ENCODE measurements around the gene RBM43. TPM values are rescaled to one million over a fixed set of nuclear protein-coding genes. Genes with fewer than 3 reads are reported as not detected.
"Not testable (repeated sequence)": the region's sequence is repeated elsewhere in the genome, so short reads cannot be mapped to it uniquely, and the experiment has no call there.

RBM43 gene
- polyA plus RNA-seq, 1 donor (not counting 4 experiments of a cell fraction or from before 2014, with no cell fraction given), result 2.7 TPM

DNA sequence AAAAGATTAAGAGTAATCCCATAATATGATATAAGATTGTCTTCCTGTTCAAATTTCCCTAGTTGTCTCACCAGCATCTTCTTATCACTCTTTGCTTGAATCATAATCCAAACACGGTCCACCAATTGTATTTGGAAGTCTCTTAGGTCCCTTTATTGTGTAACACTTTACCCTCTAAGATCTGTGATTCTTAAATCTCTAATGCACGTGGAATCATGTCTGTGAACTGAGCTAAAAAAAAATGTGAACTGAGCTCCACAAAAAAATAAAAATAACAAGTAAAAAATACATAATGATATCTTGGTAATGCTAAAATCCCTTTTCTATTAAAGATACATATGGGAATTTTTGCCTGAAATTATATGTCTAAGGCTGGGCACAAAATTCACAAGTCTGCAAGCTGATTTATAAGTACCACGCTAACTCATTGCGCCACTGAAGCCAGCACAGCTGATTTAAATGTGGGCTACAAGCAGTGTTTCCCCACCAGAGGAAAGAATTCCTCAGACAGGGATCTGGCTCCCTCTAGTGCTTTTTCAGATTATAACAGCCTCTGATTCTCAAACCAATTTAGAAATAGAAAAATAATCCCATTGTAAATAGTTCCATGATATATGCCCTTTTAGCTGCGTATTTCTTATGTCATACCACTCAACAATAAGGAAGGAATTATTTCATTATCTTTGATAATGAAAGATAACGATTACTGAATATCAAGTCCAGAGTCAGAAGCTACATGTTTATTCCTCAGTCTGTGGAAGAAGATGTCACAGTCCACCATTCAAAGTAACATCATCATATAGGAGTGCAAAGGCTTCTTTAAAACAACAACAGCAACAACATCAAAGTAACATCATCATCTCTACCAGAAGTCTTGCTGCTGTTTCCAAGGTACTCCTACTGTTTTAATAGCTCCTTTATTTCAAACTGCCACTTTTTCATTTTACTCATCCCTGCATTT, 22.9 kb downstream of the RBM43 start:
- H4K20me1 ChIP-seq (ENCODE audit: control insufficient read depth, extremely low read depth, insufficient read depth, low read length), result no peaks in the 10 kb centered on the region
- dilution Hi-C loops (cut with MboI; ENCODE audit: extremely low pct_ligation_motif_present, low sequenced_read_pairs), result no loop called here
- FAIRE-seq (peak; percentile 62), DNase-seq (ENCODE audit: low read depth, low spot score) (no peak)
- H3K79me2 ChIP-seq (ENCODE audit: control insufficient read depth, insufficient read depth, low read length), result no peaks in the 10 kb centered on the region
- H3K4me3 ChIP-seq (ENCODE audit: control insufficient read depth in 2 of 3, extremely low read depth in 1 of 3, insufficient read depth in 2 of 3, low read depth in 1 of 3, low read length in 3 of 3), result no peak overlapping the region
- H3K9me1 ChIP-seq (ENCODE audit: control insufficient read depth, extremely low read depth, insufficient read depth, low read length), result no peaks in the 10 kb centered on the region
- no peaks in the 10 kb centered on the region for H3K27me3 ChIP-seq (ENCODE audit: control insufficient read depth, extremely low read depth, insufficient read depth, low read length)
- H3K4me1 ChIP-seq (ENCODE audit: control insufficient read depth, extremely low read depth, insufficient read depth, low read length), result peaks cover 3% of the 10 kb centered on the region
- H3K36me3 ChIP-seq (ENCODE audit: control insufficient read depth in 2 of 2, extremely low read depth in 1 of 2, insufficient read depth in 2 of 2, low read length in 2 of 2), result no peaks in the 10 kb centered on the region
- no peak overlapping the region for H3K9ac ChIP-seq (ENCODE audit: control insufficient read depth, extremely low read depth, insufficient read depth, low read length)
- H2AFZ ChIP-seq (ENCODE audit: control insufficient read depth, low read length), result no peak overlapping the region
- no peak overlapping the region for H3K4me2 ChIP-seq (ENCODE audit: control insufficient read depth, extremely low read depth, insufficient read depth, low read depth, low read length)
- H3K9me3 ChIP-seq (ENCODE audit: control insufficient read depth, low read depth, low read length), result no peaks in the 10 kb centered on the region
- no peak for TF ChIP-seq EZH2 (IDR thresholded peaks at IDR 0.05; ENCODE audit: low read length)
- TF ChIP-seq, protein P1, sequence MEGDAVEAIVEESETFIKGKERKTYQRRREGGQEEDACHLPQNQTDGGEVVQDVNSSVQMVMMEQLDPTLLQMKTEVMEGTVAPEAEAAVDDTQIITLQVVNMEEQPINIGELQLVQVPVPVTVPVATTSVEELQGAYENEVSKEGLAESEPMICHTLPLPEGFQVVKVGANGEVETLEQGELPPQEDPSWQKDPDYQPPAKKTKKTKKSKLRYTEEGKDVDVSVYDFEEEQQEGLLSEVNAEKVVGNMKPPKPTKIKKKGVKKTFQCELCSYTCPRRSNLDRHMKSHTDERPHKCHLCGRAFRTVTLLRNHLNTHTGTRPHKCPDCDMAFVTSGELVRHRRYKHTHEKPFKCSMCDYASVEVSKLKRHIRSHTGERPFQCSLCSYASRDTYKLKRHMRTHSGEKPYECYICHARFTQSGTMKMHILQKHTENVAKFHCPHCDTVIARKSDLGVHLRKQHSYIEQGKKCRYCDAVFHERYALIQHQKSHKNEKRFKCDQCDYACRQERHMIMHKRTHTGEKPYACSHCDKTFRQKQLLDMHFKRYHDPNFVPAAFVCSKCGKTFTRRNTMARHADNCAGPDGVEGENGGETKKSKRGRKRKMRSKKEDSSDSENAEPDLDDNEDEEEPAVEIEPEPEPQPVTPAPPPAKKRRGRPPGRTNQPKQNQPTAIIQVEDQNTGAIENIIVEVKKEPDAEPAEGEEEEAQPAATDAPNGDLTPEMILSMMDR (optimal IDR thresholded peaks at IDR 0.05 in 1 of 3, IDR thresholded peaks at IDR 0.05 in 1 of 3, conservative IDR thresholded peaks at IDR 0.05 in 1 of 3; ENCODE audit: extremely low read depth in 1 of 3, insufficient read depth in 2 of 3, low read length in 3 of 3), result peak; percentile 55 to 72 (median 68)
- no peak overlapping the region for H3K27ac ChIP-seq (ENCODE audit: control insufficient read depth, insufficient read depth, low read length)

DNA sequence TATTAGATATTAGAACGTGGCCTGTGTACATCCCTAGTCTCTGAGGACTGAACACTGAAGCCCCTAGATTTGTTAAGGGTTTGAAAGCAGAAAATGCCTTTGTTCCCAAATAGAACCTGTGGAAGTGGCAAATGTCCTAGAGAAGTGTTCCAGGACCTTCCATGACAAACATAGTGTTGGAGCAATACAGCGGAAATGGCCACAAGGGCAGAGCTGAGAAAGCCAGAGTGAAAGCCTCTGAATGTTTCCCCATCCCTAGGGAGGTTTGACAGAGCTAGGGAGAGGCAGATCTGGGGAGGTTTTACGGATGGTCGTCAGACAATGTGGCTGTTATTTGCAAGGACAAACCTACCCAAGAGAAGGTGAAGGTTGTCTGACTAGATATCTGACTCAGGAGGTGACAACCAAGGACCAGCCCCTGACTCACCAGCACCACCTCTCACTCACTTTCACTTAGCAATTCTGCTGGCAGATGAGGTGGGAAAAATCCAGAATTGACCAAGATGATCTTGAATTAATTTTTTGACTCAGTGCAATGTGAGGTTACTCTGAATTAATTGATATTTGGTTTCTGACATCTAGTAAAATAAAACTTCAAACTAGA, 24.1 kb downstream of the RBM43 start:
- DNase-seq (ENCODE audit: low read depth, low spot score) (no peak), FAIRE-seq (no peak)
- dilution Hi-C loops (cut with MboI; ENCODE audit: extremely low pct_ligation_motif_present, low sequenced_read_pairs), result no loop called here
- Histone ChIP-seq H3K9me1 (ENCODE audit: control insufficient read depth, extremely low read depth, insufficient read depth, low read length) (no peaks in the 10 kb centered on the region), H3K36me3 (ENCODE audit: control insufficient read depth in 2 of 2, extremely low read depth in 1 of 2, insufficient read depth in 2 of 2, low read length in 2 of 2) (no peaks in the 10 kb centered on the region), H2AFZ (ENCODE audit: control insufficient read depth, low read length) (no peak overlapping the region), H3K4me2 (ENCODE audit: control insufficient read depth, extremely low read depth, insufficient read depth, low read depth, low read length) (no peak overlapping the region), H3K27ac (ENCODE audit: control insufficient read depth, insufficient read depth, low read length) (no peak overlapping the region), H3K9ac (ENCODE audit: control insufficient read depth, extremely low read depth, insufficient read depth, low read length) (no peak overlapping the region), H3K4me3 (ENCODE audit: control insufficient read depth in 2 of 3, extremely low read depth in 1 of 3, insufficient read depth in 2 of 3, low read depth in 1 of 3, low read length in 3 of 3) (no peak overlapping the region), H3K9me3 (ENCODE audit: control insufficient read depth, low read depth, low read length) (no peaks in the 10 kb centered on the region), H4K20me1 (ENCODE audit: control insufficient read depth, extremely low read depth, insufficient read depth, low read length) (no peaks in the 10 kb centered on the region), H3K4me1 (ENCODE audit: control insufficient read depth, extremely low read depth, insufficient read depth, low read length) (peaks cover 3% of the 10 kb centered on the region), H3K79me2 (ENCODE audit: control insufficient read depth, insufficient read depth, low read length) (no peaks in the 10 kb centered on the region), H3K27me3 (ENCODE audit: control insufficient read depth, extremely low read depth, insufficient read depth, low read length) (no peaks in the 10 kb centered on the region)
- TF ChIP-seq, protein P1 (optimal IDR thresholded peaks at IDR 0.05 in 1 of 3, IDR thresholded peaks at IDR 0.05 in 1 of 3, conservative IDR thresholded peaks at IDR 0.05 in 1 of 3; ENCODE audit: extremely low read depth in 1 of 3, insufficient read depth in 2 of 3, low read length in 3 of 3), result peak in 1 of 3 experiments; percentile 7
- TF ChIP-seq EZH2 (IDR thresholded peaks at IDR 0.05; ENCODE audit: low read length), result no peak

DNA sequence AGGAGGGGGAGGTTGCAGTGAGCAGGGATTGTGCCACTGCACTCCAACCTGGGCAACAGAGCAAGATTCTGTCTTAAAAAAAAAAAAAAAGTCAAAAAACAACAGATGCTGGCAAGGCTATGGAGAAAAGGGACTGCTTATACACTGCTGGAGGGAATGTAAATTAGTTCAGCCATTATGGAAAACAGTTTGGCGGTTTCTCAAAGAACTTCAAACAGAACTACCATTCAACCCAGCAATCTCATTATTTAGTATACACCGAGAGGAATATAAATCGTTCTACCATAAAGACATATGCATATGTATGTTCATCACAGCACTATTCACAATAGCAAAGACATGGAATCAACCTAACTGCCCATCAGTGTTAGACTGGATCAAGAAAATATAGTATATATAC, 27.9 kb downstream of the RBM43 start:
- H3K9me3 ChIP-seq (ENCODE audit: control insufficient read depth, low read depth, low read length); H2AFZ ChIP-seq (ENCODE audit: control insufficient read depth, low read length); H3K79me2 ChIP-seq (ENCODE audit: control insufficient read depth, insufficient read depth, low read length); H3K4me1 ChIP-seq (ENCODE audit: control insufficient read depth, extremely low read depth, insufficient read depth, low read length); H3K27ac ChIP-seq (ENCODE audit: control insufficient read depth, insufficient read depth, low read length); H3K27me3 ChIP-seq (ENCODE audit: control insufficient read depth, extremely low read depth, insufficient read depth, low read length); H3K9me1 ChIP-seq (ENCODE audit: control insufficient read depth, extremely low read depth, insufficient read depth, low read length); H3K9ac ChIP-seq (ENCODE audit: control insufficient read depth, extremely low read depth, insufficient read depth, low read length); H3K4me3 ChIP-seq (ENCODE audit: control insufficient read depth in 2 of 3, extremely low read depth in 1 of 3, insufficient read depth in 2 of 3, low read depth in 1 of 3, low read length in 3 of 3); dilution Hi-C loops (cut with MboI; ENCODE audit: extremely low pct_ligation_motif_present, low sequenced_read_pairs); DNase-seq (ENCODE audit: low read depth, low spot score); H3K36me3 ChIP-seq (ENCODE audit: control insufficient read depth in 2 of 2, extremely low read depth in 1 of 2, insufficient read depth in 2 of 2, low read length in 2 of 2); H3K4me2 ChIP-seq (ENCODE audit: control insufficient read depth, extremely low read depth, insufficient read depth, low read depth, low read length); FAIRE-seq; H4K20me1 ChIP-seq (ENCODE audit: control insufficient read depth, extremely low read depth, insufficient read depth, low read length): not testable (repeated sequence)
